ENCODE data around the gene SREK1IP1. TPM values are rescaled to one million over a fixed set of nuclear protein-coding genes. Genes with fewer than 3 reads are reported as not detected.

Gene SREK1IP1
- total and polyA plus RNA-seq, 9 of the 15 experiments (the other 6 are each of a cell fraction or from before 2014, with no cell fraction given), result 6.9 to 45.2 (median 21.7) TPM

- in situ Hi-C loops (cut with MboI), result loop anchor here (10.0 kb wide), 1 partner anchor 678 kb away; the partner anchor contains the start of gene ADAMTS6
- no peak for FAIRE-seq
- no peak for DNase-seq (ENCODE audit: extremely low read depth in 1 of 4, low spot score in 3 of 4)
- Histone ChIP-seq H3K27ac (ENCODE audit: extremely low read depth, low read depth, low read length) (no peak overlapping the region), H4K20me1 (replicated peaks; ENCODE audit: control insufficient read depth, insufficient read depth, low read length) (no peaks in the 10 kb centered on the region), H3K4me2 (ENCODE audit: insufficient read depth, low read length) (no peak overlapping the region), H3K27me3 (ENCODE audit: control insufficient read depth in 2 of 2, insufficient read depth in 2 of 2, low read length in 2 of 2) (no peaks in the 10 kb centered on the region), H3K9me3 (replicated peaks; ENCODE audit: control insufficient read depth, insufficient read depth, low read depth, low read length) (no peaks in the 10 kb centered on the region), H3K9me1 (ENCODE audit: control insufficient read depth, insufficient read depth, low read length) (no peaks in the 10 kb centered on the region), H3K4me1 (replicated peaks in 1 of 2; ENCODE audit: control insufficient read depth in 2 of 2, insufficient read depth in 2 of 2, low read length in 2 of 2) (no peaks in the 10 kb centered on the region), H3K79me2 (ENCODE audit: control insufficient read depth, insufficient read depth, low read length) (no peaks in the 10 kb centered on the region), H2AFZ (ENCODE audit: low read depth, low read length) (no peak overlapping the region), H3K36me3 (ENCODE audit: control insufficient read depth, insufficient read depth, low read length) (peaks cover 21% of the 10 kb centered on the region; the same call in 1 of the 3 replicates), H3K4me3 (no peak overlapping the region), H3K9ac (ENCODE audit: insufficient read depth in 1 of 2, low read depth in 2 of 2, low read length in 2 of 2) (no peak overlapping the region)
- no peak for ATAC-seq
- intact Hi-C loops (cut with micrococcal nuclease), result no loop called here
- no TSS peak for BruUV-seq (replicated peaks)
- ChIA-PET CTCF (ENCODE audit: low intra/inter-chr PET ratio) (no interaction called here), POLR2A (interaction anchor here (0.7 kb wide), 1 partner anchor 19 kb away, joined by 4 read pairs; no protein-coding TSS in a partner anchor)
- TF ChIP-seq HMG20A (CRISPR knock-in tag; conservative IDR thresholded peaks at IDR 0.05), result no peak
- no peak for TF ChIP-seq HMGN3 (IDR thresholded peaks at IDR 0.05; ENCODE audit: borderline replicate concordance, extremely low read depth, insufficient read length, low read depth, low read length)
- no peak for TF ChIP-seq MTA3 (IDR thresholded peaks at IDR 0.05; ENCODE audit: borderline replicate concordance)
- TF ChIP-seq HIVEP1 (CRISPR knock-in tag; IDR thresholded peaks at IDR 0.05), result no peak
- no peak for TF ChIP-seq ILK (tag; IDR thresholded peaks at IDR 0.05; ENCODE audit: borderline replicate concordance, low read depth)
- 85% methylated on average over 2 of the region's 2 CpGs for WGBS (ENCODE audit: insufficient coverage, low coverage, missing lambda C conversion rate)
These were observed 38.0 kb upstream of the SREK1IP1 start for GRCh38 chr5:64806537-64806936.

GRCh38 chr5:64800926-64801325 is 32.4 kb upstream of the SREK1IP1 start:
- BruUV-seq (replicated peaks), result no TSS peak
- ATAC-seq (no peak), DNase-seq (ENCODE audit: extremely low read depth in 1 of 4, low spot score in 3 of 4) (no peak), FAIRE-seq (no peak)
- intact Hi-C loops (cut with micrococcal nuclease), result no loop called here
- Histone ChIP-seq H3K4me3 (no peak overlapping the region), H3K9me1 (ENCODE audit: control insufficient read depth, insufficient read depth, low read length) (no peaks in the 10 kb centered on the region), H3K79me2 (ENCODE audit: control insufficient read depth, insufficient read depth, low read length) (no peaks in the 10 kb centered on the region), H3K4me1 (replicated peaks in 1 of 2; ENCODE audit: control insufficient read depth in 2 of 2, insufficient read depth in 2 of 2, low read length in 2 of 2) (no peaks in the 10 kb centered on the region), H3K9me3 (replicated peaks; ENCODE audit: control insufficient read depth, insufficient read depth, low read depth, low read length) (no peaks in the 10 kb centered on the region), H3K27ac (ENCODE audit: extremely low read depth, low read depth, low read length) (no peak overlapping the region), H3K36me3 (ENCODE audit: control insufficient read depth, insufficient read depth, low read length) (peaks cover 18% of the 10 kb centered on the region; the same call in 1 of the 3 replicates), H3K9ac (ENCODE audit: insufficient read depth in 1 of 2, low read depth in 2 of 2, low read length in 2 of 2) (no peak overlapping the region), H4K20me1 (replicated peaks; ENCODE audit: control insufficient read depth, insufficient read depth, low read length) (no peaks in the 10 kb centered on the region), H3K27me3 (ENCODE audit: control insufficient read depth in 2 of 2, insufficient read depth in 2 of 2, low read length in 2 of 2) (no peaks in the 10 kb centered on the region), H3K4me2 (ENCODE audit: insufficient read depth, low read length) (no peak overlapping the region), H2AFZ (ENCODE audit: low read depth, low read length) (no peak overlapping the region)
- WGBS (ENCODE audit: insufficient coverage, low coverage, missing lambda C conversion rate), result 100% methylated on average over 2 of the region's 2 CpGs
- ChIA-PET POLR2A (no interaction called here), CTCF (ENCODE audit: low intra/inter-chr PET ratio) (no interaction called here)
- in situ Hi-C loops (cut with MboI), result loop anchor here (10.0 kb wide), 1 partner anchor 684 kb away; the partner anchor contains the start of gene ADAMTS6
- TF ChIP-seq ZNF444 (CRISPR knock-in tag; IDR thresholded peaks at IDR 0.05) (no peak), STAT6 (CRISPR knock-in tag; IDR thresholded peaks at IDR 0.05) (no peak), BHLHE40 (IDR thresholded peaks at IDR 0.05; ENCODE audit: low read length) (no peak), ZNF197 (CRISPR knock-in tag; IDR thresholded peaks at IDR 0.05; ENCODE audit: low read depth) (no peak), HDGF (IDR thresholded peaks at IDR 0.05) (no peak), TARDBP (IDR thresholded peaks at IDR 0.05) (no peak), NR0B1 (IDR thresholded peaks at IDR 0.05; ENCODE audit: partially characterized antibody) (no peak), KLF10 (CRISPR knock-in tag; IDR thresholded peaks at IDR 0.05) (no peak), MCM2 (IDR thresholded peaks at IDR 0.05; ENCODE audit: low read depth) (no peak), MBD2 (IDR thresholded peaks at IDR 0.05; ENCODE audit: borderline replicate concordance, low read depth) (no peak)
